ENCODE data around the gene HABP2.

The HABP2 gene

GRCh38 chr10:113630929-113631533 is 78.2 kb downstream of the HABP2 start:
- Histone ChIP-seq H3K4me3 (ENCODE audit: low read depth, low read length, poor library complexity, severe bottlenecking) (no peak overlapping the region), H3K4me2 (ENCODE audit: low read length) (no peak overlapping the region), H3K4me1 (ENCODE audit: insufficient read depth, low read length, severe bottlenecking) (no peaks in the 10 kb centered on the region), H2AFZ (ENCODE audit: low read length) (no peak overlapping the region), H3K9ac (ENCODE audit: low read length) (no peak overlapping the region), H3K9me3 (ENCODE audit: low read length) (no peaks in the 10 kb centered on the region), H3K36me3 (ENCODE audit: insufficient read depth, low read length) (no peaks in the 10 kb centered on the region), H3K79me2 (ENCODE audit: insufficient read depth, low read length) (no peaks in the 10 kb centered on the region), H3K27me3 (ENCODE audit: insufficient read depth, low read length) (0 out of 2 replicates have a peak, but pooled peaks cover 3% of the 10 kb centered on the region), H4K20me1 (ENCODE audit: insufficient read depth, low read length) (no peaks in the 10 kb centered on the region), H3F3A (ENCODE audit: insufficient read depth, low read length) (no peaks in the 10 kb centered on the region), H3K27ac (ENCODE audit: low read depth, low read length, poor library complexity, severe bottlenecking) (no peak overlapping the region), H3K9me2 (ENCODE audit: low read depth, low read length) (no peaks in the 10 kb centered on the region)
- TF ChIP-seq EZH2 (IDR thresholded peaks at IDR 0.05; ENCODE audit: borderline replicate concordance, low read length) (no peak), CTCF (IDR thresholded peaks at IDR 0.05; ENCODE audit: low read length) (no peak)

GRCh38 chr10:113631684-113632367 is 79.0 kb downstream of the HABP2 start:
- H3K27ac ChIP-seq (ENCODE audit: low read depth, low read length, poor library complexity, severe bottlenecking) = no peak overlapping the region
- H3F3A ChIP-seq (ENCODE audit: insufficient read depth, low read length) = no peaks in the 10 kb centered on the region
- no peaks in the 10 kb centered on the region for H3K9me3 ChIP-seq (ENCODE audit: low read length)
- H3K79me2 ChIP-seq (ENCODE audit: insufficient read depth, low read length) = no peaks in the 10 kb centered on the region
- H3K4me2 ChIP-seq (ENCODE audit: low read length) = no peak overlapping the region
- no peaks in the 10 kb centered on the region for H4K20me1 ChIP-seq (ENCODE audit: insufficient read depth, low read length)
- no peak overlapping the region for H3K9ac ChIP-seq (ENCODE audit: low read length)
- no peaks in the 10 kb centered on the region for H3K9me2 ChIP-seq (ENCODE audit: low read depth, low read length)
- H3K27me3 ChIP-seq (ENCODE audit: insufficient read depth, low read length) = 0 out of 2 replicates have a peak, but pooled peaks cover 3% of the 10 kb centered on the region
- no peak overlapping the region for H2AFZ ChIP-seq (ENCODE audit: low read length)
- no peak overlapping the region for H3K4me3 ChIP-seq (ENCODE audit: low read depth, low read length, poor library complexity, severe bottlenecking)
- no peak for TF ChIP-seq CTCF (IDR thresholded peaks at IDR 0.05; ENCODE audit: low read length)
- no peak for TF ChIP-seq EZH2 (IDR thresholded peaks at IDR 0.05; ENCODE audit: borderline replicate concordance, low read length)
- H3K36me3 ChIP-seq (ENCODE audit: insufficient read depth, low read length) = no peaks in the 10 kb centered on the region
- no peaks in the 10 kb centered on the region for H3K4me1 ChIP-seq (ENCODE audit: insufficient read depth, low read length, severe bottlenecking)
